Ishikawa (cell line): ENCODE results near the gene BCKDK.

ENCODE experiments used
- EP300 ChIP-seq: IDR thresholded peaks from 2 replicates; pipeline ENCODE4 v1.6.1; 2012; ENCODE audit warnings: borderline replicate concordance
- MAX ChIP-seq: IDR thresholded peaks from 2 replicates; pipeline ENCODE4 v1.6.1; 2012
- TAF1 ChIP-seq: IDR thresholded peaks from 2 replicates; pipeline ENCODE4 v1.6.1; 2012; ENCODE audit warnings: low read depth, mild to moderate bottlenecking
- ZBTB7A ChIP-seq: IDR thresholded peaks from 2 replicates; pipeline ENCODE4 v1.6.1; 2012; ENCODE audit warnings: low read depth

- no peak for TF ChIP-seq MAX
- TF ChIP-seq ZBTB7A = no peak
- no peak for TF ChIP-seq TAF1
- no peak for TF ChIP-seq EP300
These were observed 33.4 kb upstream of the BCKDK start for GRCh38 chr16:31074814-31075183.
